Neural crest cell (in vitro differentiated cells): Measurements from ENCODE around the gene DNAJC15. TPM values are rescaled to one million over a fixed set of nuclear protein-coding genes. Genes with fewer than 3 reads are reported as not detected.
A peak's percentile ranks its signal among the peaks of the same experiment; 100 is the strongest.

Source experiments
- DNase-seq: peaks from one replicate; pipeline ENCODE4 v3.0.0; 2021; ENCODE audit warnings: low read depth, mixed read lengths, low spot score
- H3K27ac Mint-ChIP-seq: one replicate; pipeline ENCODE4 v1.8.0; 2021; ENCODE audit warnings: mild to moderate bottlenecking, mixed read lengths; ENCODE audit not compliant: unreplicated experiment
- H3K27me3 Mint-ChIP-seq: 2 replicates; pipeline ENCODE4 v1.8.0; 2021; ENCODE audit warnings: low read depth, mild to moderate bottlenecking, mixed read lengths
- H3K36me3 Mint-ChIP-seq: 2 replicates; pipeline ENCODE4 v1.8.0; 2021; ENCODE audit warnings: low read depth, mild to moderate bottlenecking, mixed read lengths
- H3K4me1 Mint-ChIP-seq: 2 replicates; pipeline ENCODE4 v1.8.0; 2021; ENCODE audit warnings: mixed read lengths
- H3K4me3 Mint-ChIP-seq: one replicate; pipeline ENCODE4 v1.8.0; 2021; ENCODE audit warnings: mild to moderate bottlenecking, mixed read lengths
- H3K9me3 Mint-ChIP-seq: 2 replicates; pipeline ENCODE4 v1.8.0; 2021; ENCODE audit warnings: mixed read lengths
- total RNA-seq: library from RNA; stranded (reverse); gene quantifications from 2 replicates; pipeline ENCODE4 v1.2.1, GENCODE V29; 2021
- TF ChIP-seq, protein P1 (sequence below): fragments of 200-600 bp; sonication (generic); conservative IDR thresholded peaks from 2 replicates; pipeline ENCODE4 v1.5.0; 2021; ENCODE audit warnings: antibody characterized with exemption, mild to moderate bottlenecking

The DNAJC15 gene
- total RNA-seq, 1 donor from 2014 or later: 14.7 TPM

DNA sequence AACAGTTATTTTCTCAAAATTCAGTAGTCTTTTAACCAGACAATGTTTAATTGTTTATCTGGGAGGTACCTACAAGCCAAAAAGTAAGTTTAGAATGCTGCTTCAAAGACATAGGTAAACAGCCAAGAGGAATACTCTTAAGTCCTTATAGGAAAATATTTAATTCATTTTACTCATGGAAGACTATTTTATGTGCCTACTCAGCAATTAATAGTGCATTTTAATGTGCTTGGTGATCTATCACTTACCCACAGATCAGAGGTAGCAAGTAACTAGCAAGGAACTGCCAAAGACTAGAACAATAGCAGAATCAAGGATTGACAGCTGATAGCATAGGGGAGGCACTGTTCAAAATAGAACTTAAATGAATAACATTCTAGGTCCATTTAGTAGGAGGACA lies 60.4 kb downstream of the DNAJC15 start:
- H3K9me3 Mint-ChIP-seq: no peaks in the 10 kb centered on the region
- no peak overlapping the region for H3K4me3 Mint-ChIP-seq
- TF ChIP-seq, protein P1, sequence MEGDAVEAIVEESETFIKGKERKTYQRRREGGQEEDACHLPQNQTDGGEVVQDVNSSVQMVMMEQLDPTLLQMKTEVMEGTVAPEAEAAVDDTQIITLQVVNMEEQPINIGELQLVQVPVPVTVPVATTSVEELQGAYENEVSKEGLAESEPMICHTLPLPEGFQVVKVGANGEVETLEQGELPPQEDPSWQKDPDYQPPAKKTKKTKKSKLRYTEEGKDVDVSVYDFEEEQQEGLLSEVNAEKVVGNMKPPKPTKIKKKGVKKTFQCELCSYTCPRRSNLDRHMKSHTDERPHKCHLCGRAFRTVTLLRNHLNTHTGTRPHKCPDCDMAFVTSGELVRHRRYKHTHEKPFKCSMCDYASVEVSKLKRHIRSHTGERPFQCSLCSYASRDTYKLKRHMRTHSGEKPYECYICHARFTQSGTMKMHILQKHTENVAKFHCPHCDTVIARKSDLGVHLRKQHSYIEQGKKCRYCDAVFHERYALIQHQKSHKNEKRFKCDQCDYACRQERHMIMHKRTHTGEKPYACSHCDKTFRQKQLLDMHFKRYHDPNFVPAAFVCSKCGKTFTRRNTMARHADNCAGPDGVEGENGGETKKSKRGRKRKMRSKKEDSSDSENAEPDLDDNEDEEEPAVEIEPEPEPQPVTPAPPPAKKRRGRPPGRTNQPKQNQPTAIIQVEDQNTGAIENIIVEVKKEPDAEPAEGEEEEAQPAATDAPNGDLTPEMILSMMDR: no peak
- no peaks in the 10 kb centered on the region for H3K4me1 Mint-ChIP-seq
- no peak overlapping the region for H3K27ac Mint-ChIP-seq
- H3K36me3 Mint-ChIP-seq: peaks cover 17% of the 10 kb centered on the region
- DNase-seq: no peak
- H3K27me3 Mint-ChIP-seq: no peaks in the 10 kb centered on the region

DNA sequence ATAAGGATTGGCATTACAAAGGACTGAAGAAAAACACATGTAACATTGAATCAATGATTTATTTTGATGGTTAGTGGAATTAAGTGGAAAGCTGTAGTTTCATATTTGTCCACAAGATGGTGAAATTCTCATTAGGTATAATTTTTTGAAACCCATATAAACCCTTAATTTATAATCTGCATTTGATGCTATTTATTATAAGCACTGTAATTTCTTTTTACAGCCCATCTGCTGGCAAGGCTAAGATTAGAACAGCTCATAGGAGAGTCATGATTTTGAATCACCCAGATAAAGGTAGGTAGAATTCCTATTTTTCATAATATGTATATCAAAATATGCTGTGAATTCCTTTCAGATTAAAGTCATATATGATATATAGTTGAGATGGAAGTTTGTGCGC lies 62.2 kb downstream of the DNAJC15 start:
- DNase-seq: no peak

DNA sequence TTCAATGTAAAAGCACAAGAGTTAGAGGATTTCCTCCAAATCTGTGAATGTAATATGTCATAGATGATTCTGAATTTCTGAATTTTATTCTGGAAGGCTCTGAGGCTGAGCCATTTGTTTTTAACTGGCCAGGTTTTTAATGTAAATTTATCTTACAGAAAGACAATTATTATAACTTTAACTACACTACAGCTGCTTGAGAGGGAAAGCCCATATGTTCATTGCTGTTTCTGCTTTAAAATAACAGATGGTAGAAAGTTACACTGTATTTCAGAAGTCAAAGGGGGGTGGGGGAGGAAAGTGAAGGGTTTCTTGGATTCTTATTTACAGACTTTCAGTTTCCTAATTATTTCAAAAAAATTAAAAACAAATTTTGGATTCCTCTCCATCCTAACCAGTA lies 62.8 kb downstream of the DNAJC15 start:
- Mint-ChIP-seq H3K27me3 (no peaks in the 10 kb centered on the region), H3K36me3 (peaks cover 13% of the 10 kb centered on the region), H3K4me1 (no peaks in the 10 kb centered on the region), H3K4me3 (no peak overlapping the region), H3K9me3 (peaks cover 4% of the 10 kb centered on the region), H3K27ac (no peak overlapping the region)
- TF ChIP-seq, protein P1: no peak
- no peak for DNase-seq

More for the DNA sequence above, 62.2 kb downstream of the DNAJC15 start:
- peaks cover 4% of the 10 kb centered on the region for H3K9me3 Mint-ChIP-seq
- no peaks in the 10 kb centered on the region for H3K4me1 Mint-ChIP-seq
- H3K4me3 Mint-ChIP-seq: no peak overlapping the region
- H3K27ac Mint-ChIP-seq: no peak overlapping the region
- H3K27me3 Mint-ChIP-seq: no peaks in the 10 kb centered on the region
- H3K36me3 Mint-ChIP-seq: peaks cover 17% of the 10 kb centered on the region
- TF ChIP-seq, protein P1: peak; percentile 78

DNA sequence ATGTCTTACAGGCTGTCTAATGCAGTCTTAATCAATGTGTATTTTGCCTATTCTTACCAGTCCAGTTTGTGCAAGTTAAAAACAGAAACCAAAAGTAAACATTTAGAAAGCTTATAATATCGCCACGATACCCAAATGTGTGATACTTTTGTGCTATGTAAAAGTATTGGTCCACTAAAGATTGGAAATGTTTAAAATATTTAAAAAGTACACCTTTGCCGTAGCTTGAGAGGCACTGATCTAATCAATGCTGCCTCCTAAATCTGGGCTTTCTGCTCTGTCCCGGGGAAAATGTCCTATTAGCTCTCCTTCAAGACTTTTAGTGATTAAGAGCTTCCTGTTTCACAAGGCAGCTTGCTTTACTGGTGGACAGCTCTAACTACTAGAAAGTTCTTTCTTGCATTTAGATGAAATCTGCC lies 64.7 kb downstream of the DNAJC15 start:
- Mint-ChIP-seq H3K36me3 (peaks cover 13% of the 10 kb centered on the region), H3K27me3 (no peaks in the 10 kb centered on the region), H3K4me1 (no peaks in the 10 kb centered on the region), H3K4me3 (no peak overlapping the region), H3K27ac (no peak overlapping the region), H3K9me3 (peaks cover 4% of the 10 kb centered on the region)
- DNase-seq: no peak
- TF ChIP-seq, protein P1: no peak

DNA sequence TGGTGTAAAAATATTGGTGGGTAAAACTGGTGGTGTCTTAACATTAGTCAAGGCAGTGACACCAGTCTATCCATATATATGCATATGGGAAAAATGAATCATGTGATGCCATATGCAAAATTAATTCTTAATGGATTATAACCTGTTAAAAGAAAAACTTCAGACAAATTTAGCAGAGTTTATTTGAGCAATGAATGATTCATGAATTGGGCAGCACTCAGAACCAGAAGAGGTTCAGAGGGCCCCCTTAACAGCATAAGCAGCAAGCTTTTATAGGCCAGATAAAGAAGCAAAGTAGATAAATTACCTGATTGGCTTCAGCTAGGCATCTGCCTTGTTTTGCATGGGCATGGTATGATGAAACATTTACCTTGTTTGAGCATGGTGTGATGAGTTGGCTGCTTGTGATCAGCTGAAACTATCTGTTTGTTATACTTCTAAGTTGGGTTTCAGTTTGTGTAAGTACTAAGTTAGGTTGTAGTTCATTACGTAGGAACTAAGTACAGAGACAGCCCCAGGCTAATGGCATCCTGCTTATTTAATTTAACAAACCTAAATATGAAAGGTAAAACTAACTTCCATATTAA lies 66.6 kb downstream of the DNAJC15 start:
- no peaks in the 10 kb centered on the region for H3K27me3 Mint-ChIP-seq
- H3K4me3 Mint-ChIP-seq: no peak overlapping the region
- no peak overlapping the region for H3K27ac Mint-ChIP-seq
- DNase-seq: no peak
- no peaks in the 10 kb centered on the region for H3K4me1 Mint-ChIP-seq
- TF ChIP-seq, protein P1: no peak
- peaks cover 13% of the 10 kb centered on the region for H3K36me3 Mint-ChIP-seq
- H3K9me3 Mint-ChIP-seq: peaks cover 4% of the 10 kb centered on the region
